22Rv1 (cell line): ENCODE measurements around the gene FARS2.

Experiments
- H3K27ac ChIP-seq: fragments of 450-650 bp; 2 replicates; pipeline ENCODE4 v1.5.1; 2017
- ZFX ChIP-seq: fragments of 450-650 bp; IDR thresholded peaks from 2 replicates; pipeline ENCODE4 v1.6.1; 2017; ENCODE audit warnings: antibody characterized with exemption, borderline replicate concordance
- TF ChIP-seq, protein P1 (sequence below): fragments of 450-650 bp; IDR thresholded peaks from 2 replicates; pipeline ENCODE4 v1.5.1; 2017; ENCODE audit warnings: mild to moderate bottlenecking

The FARS2 gene

GRCh38 chr6:5422321-5422915 is 161.1 kb downstream of the FARS2 start:
- no peak overlapping the region for H3K27ac ChIP-seq
- TF ChIP-seq, protein P1, sequence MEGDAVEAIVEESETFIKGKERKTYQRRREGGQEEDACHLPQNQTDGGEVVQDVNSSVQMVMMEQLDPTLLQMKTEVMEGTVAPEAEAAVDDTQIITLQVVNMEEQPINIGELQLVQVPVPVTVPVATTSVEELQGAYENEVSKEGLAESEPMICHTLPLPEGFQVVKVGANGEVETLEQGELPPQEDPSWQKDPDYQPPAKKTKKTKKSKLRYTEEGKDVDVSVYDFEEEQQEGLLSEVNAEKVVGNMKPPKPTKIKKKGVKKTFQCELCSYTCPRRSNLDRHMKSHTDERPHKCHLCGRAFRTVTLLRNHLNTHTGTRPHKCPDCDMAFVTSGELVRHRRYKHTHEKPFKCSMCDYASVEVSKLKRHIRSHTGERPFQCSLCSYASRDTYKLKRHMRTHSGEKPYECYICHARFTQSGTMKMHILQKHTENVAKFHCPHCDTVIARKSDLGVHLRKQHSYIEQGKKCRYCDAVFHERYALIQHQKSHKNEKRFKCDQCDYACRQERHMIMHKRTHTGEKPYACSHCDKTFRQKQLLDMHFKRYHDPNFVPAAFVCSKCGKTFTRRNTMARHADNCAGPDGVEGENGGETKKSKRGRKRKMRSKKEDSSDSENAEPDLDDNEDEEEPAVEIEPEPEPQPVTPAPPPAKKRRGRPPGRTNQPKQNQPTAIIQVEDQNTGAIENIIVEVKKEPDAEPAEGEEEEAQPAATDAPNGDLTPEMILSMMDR = peak; percentile 81
- TF ChIP-seq ZFX = no peak

DNA sequence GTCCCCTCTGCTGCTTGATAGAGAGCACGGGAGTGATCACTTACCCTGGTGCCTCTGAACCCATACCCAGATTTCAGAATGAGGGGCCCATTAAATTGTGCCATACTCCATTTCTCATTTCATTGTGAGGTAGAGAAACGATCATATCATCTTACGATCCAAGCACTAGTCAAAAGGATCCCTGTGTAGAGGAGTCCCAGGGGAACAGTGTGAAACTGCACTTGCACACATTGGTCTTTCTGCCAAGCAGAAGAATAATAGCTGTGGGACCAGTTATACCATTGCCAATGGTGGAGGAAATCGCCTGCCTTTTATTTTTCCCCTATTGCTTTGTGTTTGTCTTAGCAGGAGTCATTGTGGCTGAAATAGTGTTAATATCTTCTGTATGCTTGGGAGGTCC is 161.9 kb downstream of the FARS2 start:
- H3K27ac ChIP-seq = no peak overlapping the region
- no peak for TF ChIP-seq ZFX
- TF ChIP-seq, protein P1 = no peak

DNA sequence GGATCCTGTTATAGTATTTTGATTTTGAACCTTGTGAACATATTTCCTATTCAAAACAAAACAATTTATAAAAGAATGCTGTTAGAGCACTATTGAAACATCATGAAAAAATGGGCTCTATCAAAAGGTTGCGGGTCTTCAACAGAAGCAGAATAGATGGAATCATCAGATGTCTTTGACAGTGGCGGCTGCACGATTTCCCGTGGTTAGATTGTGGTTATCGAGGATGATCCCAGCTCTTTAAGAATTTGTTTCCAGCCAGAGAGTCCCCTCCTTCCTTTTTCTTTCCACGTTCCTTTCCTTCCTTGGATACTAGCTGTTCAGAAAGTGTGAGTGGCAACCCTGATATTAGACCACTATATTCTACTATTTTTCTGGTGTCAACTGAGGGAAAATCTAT is 163.4 kb downstream of the FARS2 start:
- no peak for TF ChIP-seq ZFX
- TF ChIP-seq, protein P1 = no peak

DNA sequence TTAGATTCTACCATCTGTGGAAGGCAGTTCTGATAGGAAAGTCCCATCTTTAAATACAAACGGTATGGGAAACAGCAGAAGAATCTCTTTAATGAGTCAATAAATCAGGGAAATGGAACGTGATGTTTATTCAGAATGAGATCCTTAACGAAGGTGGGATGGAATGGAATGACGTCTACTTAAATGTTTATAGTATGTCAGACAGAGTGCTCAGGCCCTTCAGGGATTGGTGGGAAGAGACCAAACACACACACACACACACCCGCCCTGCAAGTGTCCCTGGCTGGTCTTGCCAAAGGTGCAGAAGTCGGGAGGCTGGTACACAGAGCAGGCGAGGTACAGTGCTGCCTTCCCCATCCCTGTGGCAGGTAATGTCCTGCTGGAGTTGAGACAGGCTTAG is 164.0 kb downstream of the FARS2 start:
- H3K27ac ChIP-seq = no peak overlapping the region
- no peak for TF ChIP-seq ZFX
- TF ChIP-seq, protein P1 = no peak

More for the DNA sequence above, 163.4 kb downstream of the FARS2 start:
- H3K27ac ChIP-seq = no peak overlapping the region

DNA sequence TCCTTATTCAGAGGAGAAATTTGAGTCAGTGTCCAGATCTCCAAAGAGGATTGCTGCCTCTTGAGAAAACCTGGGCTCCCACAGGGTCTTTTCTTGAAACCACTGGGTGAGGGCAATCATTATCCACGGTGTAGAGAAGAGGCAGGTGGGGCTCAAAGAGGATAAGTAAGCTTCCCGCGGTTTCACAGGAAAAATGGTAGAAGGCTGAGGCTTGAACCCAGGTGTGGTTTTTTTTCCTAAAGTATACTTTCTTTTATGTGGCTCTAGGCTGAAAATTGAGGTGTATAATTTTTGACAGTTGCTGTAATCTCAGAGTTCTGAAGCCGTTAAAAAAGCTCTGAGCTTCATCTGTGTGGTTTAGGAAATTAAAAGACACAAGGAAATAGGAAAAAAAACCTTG is 164.5 kb downstream of the FARS2 start:
- no peak for TF ChIP-seq ZFX
- TF ChIP-seq, protein P1 = no peak
- H3K27ac ChIP-seq = no peak overlapping the region

GRCh38 chr6:5427586-5427985 is 166.3 kb downstream of the FARS2 start:
- H3K27ac ChIP-seq = no peak overlapping the region
- TF ChIP-seq, protein P1 = no peak
- TF ChIP-seq ZFX = no peak

DNA sequence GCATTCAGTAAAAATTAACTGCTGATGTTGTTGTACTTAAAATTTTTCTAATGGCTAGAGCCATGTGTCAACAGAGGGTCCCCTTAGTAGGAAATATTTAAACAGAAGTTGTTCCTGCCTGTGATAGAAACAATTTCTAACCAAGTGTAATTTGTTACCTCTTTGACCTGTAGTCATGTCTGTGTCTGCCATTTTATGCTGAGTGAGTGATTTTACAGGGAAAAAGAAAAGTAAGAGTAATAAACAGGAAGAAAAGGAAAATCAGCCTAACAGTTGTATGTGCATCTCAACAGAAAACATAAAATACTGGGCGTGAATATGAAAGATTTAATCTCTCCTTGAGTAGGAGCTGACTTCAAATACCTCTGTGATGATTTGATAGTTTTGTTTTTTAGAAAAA is 172.0 kb downstream of the FARS2 start:
- H3K27ac ChIP-seq = no peak overlapping the region
- TF ChIP-seq ZFX = no peak

DNA sequence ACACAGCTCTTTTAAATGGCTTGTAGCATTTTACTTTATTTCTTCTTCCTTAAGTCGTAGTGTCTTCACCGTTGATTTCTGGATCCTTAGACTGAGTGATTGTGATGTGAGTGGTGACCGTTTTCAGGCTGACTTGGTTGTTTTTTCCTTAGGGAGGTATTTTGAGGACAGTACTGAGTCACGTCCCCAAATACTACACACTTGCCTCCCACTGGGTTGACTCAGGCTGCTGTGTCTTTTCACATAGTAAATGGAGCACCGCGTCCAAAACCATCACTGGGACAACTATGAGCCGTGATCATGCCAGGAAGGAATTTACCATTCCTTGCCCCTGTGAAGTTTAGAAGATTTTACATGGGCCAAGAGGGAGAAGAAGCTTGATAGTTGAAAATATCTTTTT is 174.1 kb downstream of the FARS2 start:
- H3K27ac ChIP-seq = no peak overlapping the region
- no peak for TF ChIP-seq ZFX
- TF ChIP-seq, protein P1 = no peak
